Chondrocyte (in vitro differentiated cells): ENCODE results near the gene SCNN1A. TPM values are rescaled to one million over a fixed set of nuclear protein-coding genes. Genes with fewer than 3 reads are reported as not detected.

Experiments used
- DNase-seq: peaks from one replicate; pipeline ENCODE4 v3.0.0; 2021; ENCODE audit warnings: mixed read lengths, low spot score
- H3K27ac Mint-ChIP-seq: one replicate; pipeline ENCODE4 v1.8.0; 2021; ENCODE audit warnings: mild to moderate bottlenecking, moderate library complexity, mixed read lengths; ENCODE audit not compliant: unreplicated experiment
- H3K27me3 Mint-ChIP-seq: 2 replicates; pipeline ENCODE4 v1.8.0; 2021; ENCODE audit warnings: low read depth, mixed read lengths
- H3K36me3 Mint-ChIP-seq: 2 replicates; pipeline ENCODE4 v1.8.0; 2021; ENCODE audit warnings: low read depth, mixed read lengths
- H3K4me1 Mint-ChIP-seq: 2 replicates; pipeline ENCODE4 v1.8.0; 2021; ENCODE audit warnings: low read depth, mild to moderate bottlenecking, mixed read lengths
- H3K4me3 Mint-ChIP-seq: one replicate; pipeline ENCODE4 v1.8.0; 2021; ENCODE audit warnings: mild to moderate bottlenecking, moderate library complexity, mixed read lengths; ENCODE audit not compliant: unreplicated experiment
- H3K9me3 Mint-ChIP-seq: 2 replicates; pipeline ENCODE4 v1.8.0; 2021; ENCODE audit warnings: low read depth, mixed read lengths
- CTCF ChIP-seq: fragments of 200-600 bp; sonication (generic); IDR thresholded peaks from 2 replicates; pipeline ENCODE4 v1.5.0; 2021; ENCODE audit warnings: antibody characterized with exemption, mild to moderate bottlenecking, moderate library complexity
- total RNA-seq: library from RNA; stranded (reverse); gene quantifications from 3 replicates; pipeline ENCODE4 v1.2.1, GENCODE V29; 2021

The SCNN1A gene
- total RNA-seq, 1 donor from 2014 or later = 0.87 TPM

DNA sequence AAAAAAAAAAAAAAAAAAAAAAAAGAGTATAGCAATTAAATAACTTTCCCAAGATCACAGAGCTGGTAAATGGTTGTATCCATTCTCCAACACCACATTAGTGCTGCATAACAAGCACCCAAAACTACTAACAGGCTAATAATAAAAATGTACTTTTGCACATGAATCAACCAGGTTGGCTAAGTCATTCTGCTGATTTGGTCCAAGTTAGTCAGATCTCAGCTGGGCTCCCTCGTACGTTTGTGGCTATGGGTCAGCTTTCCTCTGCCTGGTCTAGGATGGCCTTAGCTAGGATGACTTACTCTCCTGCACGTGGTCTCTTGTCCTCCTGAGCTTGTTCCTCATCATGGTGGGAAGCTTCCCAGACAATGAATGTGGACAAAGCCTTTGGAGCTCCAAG lies 72.7 kb downstream of the SCNN1A start:
- Mint-ChIP-seq H3K4me3 (no peak overlapping the region), H3K9me3 (no peaks in the 10 kb centered on the region), H3K36me3 (no peaks in the 10 kb centered on the region), H3K27ac (no peak overlapping the region), H3K4me1 (peaks cover 4% of the 10 kb centered on the region), H3K27me3 (peaks cover 5% of the 10 kb centered on the region)
- DNase-seq = peak; percentile 4
- no peak for TF ChIP-seq CTCF

DNA sequence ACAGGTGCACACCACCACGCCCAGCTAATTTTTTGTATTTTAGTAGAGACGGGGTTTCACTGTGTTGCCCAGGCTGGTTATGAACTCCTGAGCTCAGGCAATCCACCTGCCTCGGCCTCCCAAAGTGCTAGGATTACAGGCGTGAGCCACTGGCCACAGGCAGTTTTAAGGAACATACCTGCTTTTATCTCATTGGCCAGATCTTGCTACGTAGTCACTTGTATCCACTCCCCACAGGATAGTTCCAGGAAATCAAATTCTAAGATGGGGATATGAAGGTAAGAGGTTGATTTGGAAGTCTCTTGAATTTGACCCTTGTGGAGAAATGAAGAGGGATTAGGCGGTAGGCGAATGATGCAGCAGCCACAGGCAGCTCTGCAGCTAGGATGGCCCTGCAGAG lies 73.6 kb downstream of the SCNN1A start:
- no peak for TF ChIP-seq CTCF
- Mint-ChIP-seq H3K9me3 (no peaks in the 10 kb centered on the region), H3K4me1 (peaks cover 4% of the 10 kb centered on the region), H3K4me3 (no peak overlapping the region), H3K27me3 (peaks cover 5% of the 10 kb centered on the region), H3K36me3 (no peaks in the 10 kb centered on the region), H3K27ac (no peak overlapping the region)
- no peak for DNase-seq

- H3K36me3 Mint-ChIP-seq = no peaks in the 10 kb centered on the region
- H3K4me1 Mint-ChIP-seq = peaks cover 23% of the 10 kb centered on the region
- DNase-seq = peak; percentile 26
- H3K27ac Mint-ChIP-seq = no peak overlapping the region
- H3K9me3 Mint-ChIP-seq = no peaks in the 10 kb centered on the region
- no peak overlapping the region for H3K4me3 Mint-ChIP-seq
- H3K27me3 Mint-ChIP-seq = no peaks in the 10 kb centered on the region
- TF ChIP-seq CTCF = no peak
These were observed 78.2 kb downstream of the SCNN1A start for GRCh38 chr12:6297170-6297569.

Other genes with a start within 250 kb of the SCNN1A start
- gene CD9, start 175.2 kb downstream of the SCNN1A start, total RNA-seq = 54.7 to 62.1 TPM (median 60.7 TPM) in 3 replicates
- gene PLEKHG6, start 64.9 kb downstream of the SCNN1A start, total RNA-seq = 0.21 to 0.35 TPM in 2 of 3 replicates, not detected in the other
- 88.5 to 128 TPM (median 127 TPM) in 3 replicates for gene TNFRSF1A, start 33.5 kb downstream of the SCNN1A start, total RNA-seq
- gene LTBR, start 8.6 kb upstream of the SCNN1A start, total RNA-seq = 11.8 to 46.5 TPM (median 41.1 TPM) in 3 replicates
- gene CD27, start 69.4 kb upstream of the SCNN1A start, total RNA-seq = not detected in 3 replicates
- gene TAPBPL, start 76.5 kb upstream of the SCNN1A start, total RNA-seq = 4.6 to 12.3 TPM (median 5.2 TPM) in 3 replicates
- 5.3 to 6.1 TPM (median 5.3 TPM) in 3 replicates for gene VAMP1, start 95.1 kb upstream of the SCNN1A start, total RNA-seq
- gene MRPL51, start 117.7 kb upstream of the SCNN1A start, total RNA-seq = 169 to 201 TPM (median 170 TPM) in 3 replicates
- 23.0 to 27.7 TPM (median 25.0 TPM) in 3 replicates for gene NCAPD2, start 118.5 kb upstream of the SCNN1A start, total RNA-seq
- gene GAPDH, start 159.0 kb upstream of the SCNN1A start, total RNA-seq = 2,133 to 3,148 TPM (median 3,067 TPM) in 3 replicates
- 29.0 to 29.5 TPM (median 29.2 TPM) in 3 replicates for gene IFFO1, start 180.5 kb upstream of the SCNN1A start, total RNA-seq
- gene NOP2, start 192.7 kb upstream of the SCNN1A start, total RNA-seq = 27.1 to 39.3 TPM (median 32.5 TPM) in 3 replicates
- gene CHD4, start 231.8 kb upstream of the SCNN1A start, total RNA-seq = 227 to 242 TPM (median 231 TPM) in 3 replicates